Prostate gland (tissue), 2 donors: ENCODE results near the gene SSTR1.

Experiments
- POLR2A ChIP-seq: fragments of 450-650 bp; IDR thresholded peaks from one replicate; pipeline ENCODE4 v1.6.1; 2016; ENCODE audit warnings: antibody characterized with exemption, mild to moderate bottlenecking
- TF ChIP-seq, protein P1 (sequence below), 4 experiments: fragments of 200-600 bp in 2 of 4; fragments of 450-650 bp in 2 of 4; sonication (generic) in 2 of 4; IDR thresholded peaks; 1 replicate in 3 of 4; 2 replicates in 1 of 4; pipeline ENCODE4 v1.5.1; 2016 to 2019; ENCODE audit warnings: antibody characterized with exemption in 4 of 4, mild to moderate bottlenecking in 2 of 4, moderate library complexity in 2 of 4

- TF ChIP-seq, protein P1, sequence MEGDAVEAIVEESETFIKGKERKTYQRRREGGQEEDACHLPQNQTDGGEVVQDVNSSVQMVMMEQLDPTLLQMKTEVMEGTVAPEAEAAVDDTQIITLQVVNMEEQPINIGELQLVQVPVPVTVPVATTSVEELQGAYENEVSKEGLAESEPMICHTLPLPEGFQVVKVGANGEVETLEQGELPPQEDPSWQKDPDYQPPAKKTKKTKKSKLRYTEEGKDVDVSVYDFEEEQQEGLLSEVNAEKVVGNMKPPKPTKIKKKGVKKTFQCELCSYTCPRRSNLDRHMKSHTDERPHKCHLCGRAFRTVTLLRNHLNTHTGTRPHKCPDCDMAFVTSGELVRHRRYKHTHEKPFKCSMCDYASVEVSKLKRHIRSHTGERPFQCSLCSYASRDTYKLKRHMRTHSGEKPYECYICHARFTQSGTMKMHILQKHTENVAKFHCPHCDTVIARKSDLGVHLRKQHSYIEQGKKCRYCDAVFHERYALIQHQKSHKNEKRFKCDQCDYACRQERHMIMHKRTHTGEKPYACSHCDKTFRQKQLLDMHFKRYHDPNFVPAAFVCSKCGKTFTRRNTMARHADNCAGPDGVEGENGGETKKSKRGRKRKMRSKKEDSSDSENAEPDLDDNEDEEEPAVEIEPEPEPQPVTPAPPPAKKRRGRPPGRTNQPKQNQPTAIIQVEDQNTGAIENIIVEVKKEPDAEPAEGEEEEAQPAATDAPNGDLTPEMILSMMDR (IDR thresholded peaks at IDR 0.05) = no peak
- TF ChIP-seq POLR2A = no peak
Observed at GRCh38 chr14:38174711-38175110, 33.0 kb upstream of the SSTR1 start.
